ENCODE results near the gene CHRDL1.

- TF ChIP-seq EZH2 (IDR thresholded peaks at IDR 0.05; ENCODE audit: insufficient read depth, poor library complexity, severe bottlenecking), result no peak
- no peak for TF ChIP-seq EZH2phosphoT487 (IDR thresholded peaks at IDR 0.05; ENCODE audit: insufficient read depth, low read depth)
Measured at GRCh38 chrX:110803506-110803905, 7.9 kb upstream of the CHRDL1 start.
